SJSA1 (cell line): ENCODE results near the gene BRD4. TPM values are rescaled to one million over a fixed set of nuclear protein-coding genes. Genes with fewer than 3 reads are reported as not detected.

ENCODE experiments used
- DNase-seq, 2 experiments: peaks; one replicate each; pipeline ENCODE4 v3.0.0-alpha.2; 2015 to 2020; ENCODE audit warnings: low spot score in 2 of 2, low read depth in 1 of 2
- H3K27ac ChIP-seq: fragments of 250-450 bp; sonication (Bioruptor Pico); 2 replicates; pipeline ENCODE4 v1.5.1; 2020; ENCODE audit warnings: mild to moderate bottlenecking, moderate library complexity
- H3K27me3 ChIP-seq: fragments of 250-450 bp; sonication (Bioruptor Pico); replicated peaks from 2 replicates; pipeline ENCODE4 v1.5.1; 2020; ENCODE audit warnings: mild to moderate bottlenecking, moderate library complexity
- H3K36me3 ChIP-seq: fragments of 250-450 bp; sonication (Bioruptor Pico); 2 replicates; pipeline ENCODE4 v1.5.1; 2020; ENCODE audit warnings: mild to moderate bottlenecking
- H3K4me1 ChIP-seq: fragments of 250-450 bp; sonication (Bioruptor Pico); replicated peaks from 2 replicates; pipeline ENCODE4 v1.6.1; 2021; ENCODE audit warnings: mild to moderate bottlenecking
- H3K4me3 ChIP-seq: fragments of 250-450 bp; sonication (Bioruptor Pico); 2 replicates; pipeline ENCODE4 v1.5.1; 2020; ENCODE audit warnings: mild to moderate bottlenecking
- H3K9me3 ChIP-seq: fragments of 250-450 bp; sonication (Bioruptor Pico); replicated peaks from 2 replicates; pipeline ENCODE4 v1.5.1; 2020; ENCODE audit warnings: mild to moderate bottlenecking
- total RNA-seq: library from RNA; depleted of rRNA; stranded (reverse); fragments of >200 nt; shearing (Covaris generic); gene quantifications from 2 replicates; pipeline ENCODE4 v1.2.3, GENCODE V29; 2014

Gene BRD4
- total RNA-seq, 1 experiment from 2014 or later: 15.8 TPM

GRCh38 chr19:15297416-15298224, 34.7 kb downstream of the BRD4 start:
- no peak for DNase-seq
- no peaks in the 10 kb centered on the region for H3K27me3 ChIP-seq
- H3K36me3 ChIP-seq: peaks cover 23% of the 10 kb centered on the region
- H3K27ac ChIP-seq: peak overlapping the region; percentile 15; the same call in 1 of the 2 replicates
- H3K4me3 ChIP-seq: no peak overlapping the region
- H3K4me1 ChIP-seq: peaks cover 61% of the 10 kb centered on the region
- H3K9me3 ChIP-seq: no peaks in the 10 kb centered on the region

DNA sequence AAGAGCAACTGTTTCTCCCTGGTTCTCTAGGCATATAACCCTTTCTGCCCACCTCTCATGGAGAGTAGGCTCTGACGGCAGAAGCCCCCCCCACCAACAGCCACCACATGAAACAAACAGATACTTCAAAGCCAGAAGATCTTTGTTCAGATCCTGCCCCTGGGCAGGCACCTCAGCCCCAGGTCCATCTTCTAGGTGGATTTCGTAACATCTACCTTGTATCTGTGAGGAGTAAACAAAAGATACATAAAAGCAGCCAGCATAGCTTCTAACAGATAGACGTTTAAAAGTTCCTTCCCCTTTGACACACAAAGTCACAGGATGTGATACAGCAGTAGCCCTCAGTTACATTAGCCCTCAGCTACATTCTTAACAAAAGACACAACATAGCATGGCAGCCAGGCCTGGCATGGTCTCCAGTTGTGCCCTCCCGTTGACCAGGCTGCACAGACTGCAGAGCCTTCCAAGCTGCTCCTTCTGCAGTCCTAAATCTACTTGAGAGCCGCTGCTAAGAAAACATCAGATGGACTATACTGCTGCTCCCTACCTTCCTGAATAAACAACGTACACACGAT, 35.4 kb downstream of the BRD4 start:
- peaks cover 23% of the 10 kb centered on the region for H3K36me3 ChIP-seq
- no peaks in the 10 kb centered on the region for H3K9me3 ChIP-seq
- no peak for DNase-seq
- H3K4me3 ChIP-seq: no peak overlapping the region
- peak overlapping the region; percentile 15; the same call in 1 of the 2 replicates for H3K27ac ChIP-seq
- H3K4me1 ChIP-seq: peaks cover 58% of the 10 kb centered on the region
- H3K27me3 ChIP-seq: no peaks in the 10 kb centered on the region

DNA sequence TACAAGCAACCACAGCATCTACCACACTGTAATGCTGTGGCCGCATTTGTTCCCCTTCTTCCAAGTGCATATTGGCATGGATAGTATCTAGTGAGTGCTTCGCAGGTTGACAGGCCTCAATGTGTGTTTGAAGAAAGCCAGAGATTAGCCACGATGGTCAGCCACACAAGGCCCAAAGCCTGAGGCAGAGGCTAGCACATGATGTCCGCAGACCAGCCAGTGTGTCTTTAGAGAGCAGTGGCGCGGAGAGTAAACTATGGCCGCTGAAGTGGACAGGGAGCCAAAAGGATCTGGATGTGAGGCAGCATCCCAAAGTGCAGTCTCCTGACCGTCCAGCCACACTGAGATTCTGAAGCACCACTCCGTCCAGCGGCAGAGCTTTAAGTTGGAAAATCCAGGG, 36.0 kb downstream of the BRD4 start:
- Histone ChIP-seq H3K27ac (no peak overlapping the region), H3K36me3 (peaks cover 28% of the 10 kb centered on the region), H3K4me3 (no peak overlapping the region), H3K9me3 (no peaks in the 10 kb centered on the region), H3K4me1 (peaks cover 58% of the 10 kb centered on the region), H3K27me3 (no peaks in the 10 kb centered on the region)
- no peak for DNase-seq

DNA sequence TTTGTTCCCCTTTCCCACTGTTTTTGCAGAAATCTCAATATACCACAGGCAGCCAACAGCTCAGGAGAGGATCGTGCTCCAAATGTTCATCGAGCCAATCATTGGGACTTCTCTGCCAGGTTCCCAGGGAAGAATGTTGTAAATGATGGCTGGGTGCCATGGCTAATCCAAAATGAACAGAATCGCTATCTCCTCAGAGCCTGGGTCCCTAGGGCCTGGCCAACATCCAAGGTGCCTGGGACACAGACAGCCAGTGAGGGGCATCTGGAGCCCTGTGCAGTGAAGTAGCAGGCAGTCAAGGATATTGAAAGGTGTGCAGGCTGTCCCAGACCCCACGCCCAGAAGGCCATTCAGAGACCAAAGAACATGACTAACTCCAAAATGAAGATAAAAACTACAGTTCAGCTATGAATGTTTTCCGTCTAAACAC, 37.8 kb downstream of the BRD4 start:
- Histone ChIP-seq H3K4me1 (peaks cover 44% of the 10 kb centered on the region), H3K9me3 (no peaks in the 10 kb centered on the region), H3K27me3 (no peaks in the 10 kb centered on the region), H3K4me3 (no peak overlapping the region), H3K36me3 (peaks cover 32% of the 10 kb centered on the region), H3K27ac (no peak overlapping the region)
- no peak for DNase-seq

- Histone ChIP-seq H3K9me3 (no peaks in the 10 kb centered on the region), H3K27ac (no peak overlapping the region), H3K36me3 (peaks cover 33% of the 10 kb centered on the region), H3K27me3 (no peaks in the 10 kb centered on the region), H3K4me3 (no peak overlapping the region), H3K4me1 (peaks cover 41% of the 10 kb centered on the region)
- no peak for DNase-seq
Observed at GRCh38 chr19:15293781-15294491, 38.4 kb downstream of the BRD4 start.

DNA sequence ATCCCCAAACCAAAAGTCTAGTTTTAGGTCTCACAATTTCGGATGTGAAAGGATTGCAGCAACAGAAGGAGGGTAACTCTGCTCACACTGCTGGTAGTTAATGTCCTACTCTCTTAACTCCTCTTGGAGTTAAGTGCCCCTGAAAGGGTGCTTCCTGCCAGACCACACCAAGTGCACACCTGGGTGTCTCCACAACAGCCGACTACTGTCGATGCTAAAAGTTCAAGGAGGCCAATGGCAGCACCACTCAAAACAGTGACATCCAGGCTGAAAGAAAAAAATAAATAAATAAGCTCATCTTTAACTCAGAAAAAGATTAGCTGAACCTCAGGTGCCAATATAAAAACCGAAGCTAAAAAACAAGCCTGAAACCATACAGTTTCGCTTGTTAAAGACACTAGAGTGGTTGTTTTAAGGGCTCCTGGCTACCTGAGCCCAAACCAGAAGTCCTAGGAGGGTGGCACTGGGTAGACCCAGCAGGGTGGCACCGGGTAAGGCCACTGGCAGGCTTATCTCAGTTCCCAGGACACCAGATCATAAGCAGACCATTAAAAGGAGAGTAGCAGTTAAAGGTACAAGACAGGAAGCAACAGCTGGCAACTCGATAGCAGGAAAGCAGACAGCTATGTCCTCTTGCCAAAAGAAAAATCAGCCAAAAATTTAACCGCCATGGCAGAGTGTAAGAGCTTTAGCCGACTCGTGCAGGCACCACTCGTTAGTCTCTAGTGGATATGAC, 39.3 kb downstream of the BRD4 start:
- Histone ChIP-seq H3K36me3 (peaks cover 38% of the 10 kb centered on the region), H3K9me3 (no peaks in the 10 kb centered on the region), H3K27ac (no peak overlapping the region), H3K27me3 (no peaks in the 10 kb centered on the region), H3K4me3 (no peak overlapping the region), H3K4me1 (peaks cover 40% of the 10 kb centered on the region)
- no peak for DNase-seq

- Histone ChIP-seq H3K4me1 (peaks cover 39% of the 10 kb centered on the region), H3K27ac (no peak overlapping the region)
Observed at GRCh38 chr19:15292140-15292539, 40.2 kb downstream of the BRD4 start.

GRCh38 chr19:15291548-15292021, 40.8 kb downstream of the BRD4 start:
- Histone ChIP-seq H3K36me3 (peaks cover 29% of the 10 kb centered on the region), H3K4me1 (peaks cover 34% of the 10 kb centered on the region), H3K4me3 (no peak overlapping the region), H3K27ac (no peak overlapping the region), H3K27me3 (no peaks in the 10 kb centered on the region), H3K9me3 (no peaks in the 10 kb centered on the region)
- DNase-seq: no peak

More at GRCh38 chr19:15292140-15292539, 40.2 kb downstream of the BRD4 start:
- H3K36me3 ChIP-seq: peaks cover 35% of the 10 kb centered on the region
- H3K27me3 ChIP-seq: no peaks in the 10 kb centered on the region
- no peak for DNase-seq
- H3K9me3 ChIP-seq: no peaks in the 10 kb centered on the region
- no peak overlapping the region for H3K4me3 ChIP-seq

- H3K36me3 ChIP-seq: peaks cover 29% of the 10 kb centered on the region
- no peak overlapping the region for H3K4me3 ChIP-seq
- peaks cover 31% of the 10 kb centered on the region for H3K4me1 ChIP-seq
- no peak overlapping the region for H3K27ac ChIP-seq
- H3K27me3 ChIP-seq: no peaks in the 10 kb centered on the region
- no peaks in the 10 kb centered on the region for H3K9me3 ChIP-seq
- no peak for DNase-seq
Observed at GRCh38 chr19:15291089-15291488, 41.2 kb downstream of the BRD4 start.

- H3K27me3 ChIP-seq: no peaks in the 10 kb centered on the region
- no peak for DNase-seq
- H3K4me1 ChIP-seq: peaks cover 31% of the 10 kb centered on the region
- no peak overlapping the region for H3K27ac ChIP-seq
- no peak overlapping the region for H3K4me3 ChIP-seq
- H3K36me3 ChIP-seq: peaks cover 26% of the 10 kb centered on the region
- H3K9me3 ChIP-seq: no peaks in the 10 kb centered on the region
Observed at GRCh38 chr19:15290166-15290565, 42.2 kb downstream of the BRD4 start.

DNA sequence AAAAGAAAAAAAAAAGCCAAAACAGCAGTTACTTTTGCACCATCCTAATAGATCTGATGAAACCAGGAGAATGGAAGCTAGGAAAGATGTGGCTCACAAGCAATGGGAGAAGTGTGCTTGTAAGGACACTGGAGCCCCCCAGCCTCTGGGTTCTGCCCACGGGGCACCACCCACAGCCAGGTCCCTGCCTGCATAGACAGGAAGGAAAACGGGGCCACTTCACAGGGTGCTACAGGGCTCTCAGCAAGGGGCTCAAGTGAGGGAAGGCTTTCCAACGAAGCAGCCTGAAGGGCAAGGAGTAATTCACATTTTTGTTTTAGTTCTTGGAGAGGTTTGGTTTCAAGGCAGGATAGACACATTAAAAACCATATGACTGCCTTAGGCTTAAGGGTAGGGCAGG, 42.7 kb downstream of the BRD4 start:
- H3K4me1 ChIP-seq: peaks cover 36% of the 10 kb centered on the region
- no peak overlapping the region for H3K4me3 ChIP-seq
- no peak for DNase-seq
- H3K36me3 ChIP-seq: peaks cover 26% of the 10 kb centered on the region
- no peak overlapping the region for H3K27ac ChIP-seq
- H3K9me3 ChIP-seq: no peaks in the 10 kb centered on the region
- no peaks in the 10 kb centered on the region for H3K27me3 ChIP-seq

DNA sequence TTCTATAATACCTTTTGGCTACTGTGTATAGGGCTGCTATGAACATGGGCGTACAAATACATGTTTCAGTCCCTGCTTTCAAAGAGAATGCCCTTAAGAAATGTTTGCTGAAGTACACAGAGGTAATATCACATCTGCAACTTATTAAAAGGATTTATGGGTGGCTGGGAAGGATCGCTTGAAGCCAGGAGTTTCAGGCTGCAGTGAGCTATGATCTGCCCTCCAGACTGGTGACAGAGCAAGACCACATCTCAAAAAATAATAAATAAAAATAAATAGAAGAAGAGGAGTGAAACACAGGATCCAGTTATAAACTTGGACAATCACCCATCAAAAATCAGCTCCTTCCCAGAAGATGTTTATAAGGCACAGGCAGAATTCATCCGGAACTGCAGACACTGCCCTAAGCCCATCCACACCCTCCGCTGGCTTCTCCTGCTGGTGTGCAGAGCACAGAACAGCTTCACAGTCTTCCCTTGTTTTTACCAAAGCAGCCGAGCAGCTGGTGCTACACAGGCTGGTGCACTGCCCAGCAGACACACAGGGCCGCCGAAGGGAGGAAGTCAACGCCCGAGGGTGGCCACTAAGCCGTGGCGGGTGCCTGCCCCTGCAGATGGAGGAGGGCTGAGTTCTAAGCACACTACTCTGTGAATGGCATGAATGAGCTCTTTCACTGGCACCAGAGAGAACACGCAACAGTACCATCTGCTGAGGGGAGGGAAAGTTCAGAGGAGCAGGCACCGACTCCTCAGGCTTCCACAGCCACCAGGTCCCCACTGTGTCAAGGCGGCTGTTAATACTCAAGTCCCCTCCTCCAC, 44.0 kb downstream of the BRD4 start:
- DNase-seq: no peak
- no peak overlapping the region for H3K27ac ChIP-seq

GRCh38 chr19:15287496-15287895, 44.8 kb downstream of the BRD4 start:
- H3K36me3 ChIP-seq: peaks cover 22% of the 10 kb centered on the region
- no peak overlapping the region for H3K4me3 ChIP-seq
- DNase-seq: no peak
- H3K4me1 ChIP-seq: peaks cover 48% of the 10 kb centered on the region
- H3K9me3 ChIP-seq: no peaks in the 10 kb centered on the region
- H3K27me3 ChIP-seq: no peaks in the 10 kb centered on the region
- no peak overlapping the region for H3K27ac ChIP-seq

More for the DNA sequence above, 44.0 kb downstream of the BRD4 start:
- Histone ChIP-seq H3K4me3 (no peak overlapping the region), H3K36me3 (peaks cover 22% of the 10 kb centered on the region), H3K27me3 (no peaks in the 10 kb centered on the region), H3K9me3 (no peaks in the 10 kb centered on the region), H3K4me1 (peaks cover 46% of the 10 kb centered on the region)
